Measurements from ENCODE around the gene TAF1C. TPM values are rescaled to one million over a fixed set of nuclear protein-coding genes. Genes with fewer than 3 reads are reported as not detected.

TAF1C gene
- total and polyA plus RNA-seq, 2 of the 4 experiments (the other 2 are of a cell fraction), result 7.3 to 35.5 TPM

- DNase-seq (no peak), ATAC-seq (ENCODE audit: low read depth) (no peak)
- Histone ChIP-seq H2BK20ac (ENCODE audit: low read depth, low read length) (no peak overlapping the region), H2BK15ac (ENCODE audit: low read depth, low read length) (no peak overlapping the region), H3K4me2 (ENCODE audit: low read depth, low read length) (no peak overlapping the region), H3K79me1 (ENCODE audit: low read depth in 1 of 2, low read length in 2 of 2) (no peaks in the 10 kb centered on the region), H4K8ac (ENCODE audit: low read depth in 2 of 2, low read length in 2 of 2) (no peak overlapping the region), H2BK5ac (ENCODE audit: low read depth, low read length, poor library complexity, severe bottlenecking) (no peak overlapping the region), H4K91ac (ENCODE audit: insufficient read depth, low read depth, low read length) (no peak overlapping the region), H2AFZ (replicated peaks; ENCODE audit: low read length, poor library complexity) (no peak overlapping the region), H4K20me1 (ENCODE audit: insufficient read depth, low read length) (no peaks in the 10 kb centered on the region), H3K14ac (replicated peaks; ENCODE audit: low read depth, low read length) (no peak overlapping the region), H3K27me3 (ENCODE audit: control insufficient read depth, insufficient read depth, low read length) (peaks cover 26% of the 10 kb centered on the region), H2AK9ac (replicated peaks; ENCODE audit: low read depth, low read length, poor library complexity) (no peak overlapping the region), H3K4ac (ENCODE audit: low read depth, low read length) (no peak overlapping the region), H3K18ac (ENCODE audit: low read depth, low read length) (no peak overlapping the region), H3K9ac (ENCODE audit: low read depth, low read length) (no peak overlapping the region), H3K56ac (ENCODE audit: extremely low read depth, insufficient read depth, low read length) (no peak overlapping the region), H3K27ac (ENCODE audit: insufficient read depth, low read length) (no peak overlapping the region), H3K4me3 (ENCODE audit: insufficient read depth, low read depth, low read length) (no peak overlapping the region), H3K23ac (ENCODE audit: low read depth, low read length) (no peak overlapping the region), H4K5ac (ENCODE audit: low read depth, low read length) (no peak overlapping the region), H3K9me1 (ENCODE audit: insufficient read depth, low read length) (peaks cover 6% of the 10 kb centered on the region; the same call in 1 of the 2 replicates), H2AK5ac (ENCODE audit: low read depth, low read length) (no peak overlapping the region), H3K36me3 (ENCODE audit: control insufficient read depth, insufficient read depth, low read length) (no peaks in the 10 kb centered on the region), H3K9me3 (ENCODE audit: control insufficient read depth, insufficient read depth, low read length) (no peaks in the 10 kb centered on the region), H3K4me1 (ENCODE audit: control insufficient read depth, insufficient read depth, low read length) (peaks cover 9% of the 10 kb centered on the region), H2BK120ac (ENCODE audit: low read depth, low read length) (no peak overlapping the region)
- in situ Hi-C loops (cut with MboI; ENCODE audit: low sequenced_read_pairs) (no loop called here), dilution Hi-C loops (cut with HindIII; ENCODE audit: low sequenced_read_pairs, unreplicated experiment) (no loop called here), intact Hi-C loops (cut with micrococcal nuclease) (no loop called here)
- BruUV-seq (replicated peaks), result no TSS peak
- ChIA-PET CTCF (no interaction called here), POLR2A (ENCODE audit: unreplicated experiment) (no interaction called here)
- WGBS, 2 experiments (ENCODE audit: extremely low coverage in 2 of 2, insufficient read length in 1 of 2), result 91% methylated on average over 2 of the region's 5 CpGs; no CpG with 5 or more reads in 1 of the 2 experiments
- TF ChIP-seq CHD1 (IDR thresholded peaks at IDR 0.05; ENCODE audit: low read depth, low read length) (no peak), NFE2L2 (IDR thresholded peaks at IDR 0.05; ENCODE audit: low read depth, low read length) (no peak), CTCF (conservative IDR thresholded peaks at IDR 0.05; ENCODE audit: low read depth, low read length) (no peak), CEBPB (IDR thresholded peaks at IDR 0.05; ENCODE audit: low read depth, low read length) (no peak), RFX5 (IDR thresholded peaks at IDR 0.05; ENCODE audit: low read depth, low read length) (no peak), POLR2A (IDR thresholded peaks at IDR 0.05; ENCODE audit: low read depth, low read length) (no peak), SMC3 (IDR thresholded peaks at IDR 0.05; ENCODE audit: low read depth, low read length) (no peak), MAFK (IDR thresholded peaks at IDR 0.05; ENCODE audit: low read depth, low read length) (no peak), RCOR1 (IDR thresholded peaks at IDR 0.05; ENCODE audit: insufficient replicate concordance, low read length) (no peak)
- TF ChIP-seq, protein P1, sequence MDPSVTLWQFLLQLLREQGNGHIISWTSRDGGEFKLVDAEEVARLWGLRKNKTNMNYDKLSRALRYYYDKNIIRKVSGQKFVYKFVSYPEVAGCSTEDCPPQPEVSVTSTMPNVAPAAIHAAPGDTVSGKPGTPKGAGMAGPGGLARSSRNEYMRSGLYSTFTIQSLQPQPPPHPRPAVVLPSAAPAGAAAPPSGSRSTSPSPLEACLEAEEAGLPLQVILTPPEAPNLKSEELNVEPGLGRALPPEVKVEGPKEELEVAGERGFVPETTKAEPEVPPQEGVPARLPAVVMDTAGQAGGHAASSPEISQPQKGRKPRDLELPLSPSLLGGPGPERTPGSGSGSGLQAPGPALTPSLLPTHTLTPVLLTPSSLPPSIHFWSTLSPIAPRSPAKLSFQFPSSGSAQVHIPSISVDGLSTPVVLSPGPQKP (IDR thresholded peaks at IDR 0.05; ENCODE audit: borderline replicate concordance, low read depth, low read length), result no peak
Measured at GRCh38 chr16:84232060-84232459, 45.2 kb upstream of the TAF1C start.
